Sigmoid colon (tissue), 4 donors: ENCODE data around the gene EMP3.

ENCODE experiments used
- CTCF ChIP-seq, 4 experiments: fragments of 450-650 bp in 3 of 4; fragments of 200-600 bp in 1 of 4; IDR thresholded peaks; one replicate each; pipeline ENCODE4 v1.5.1; 2016 to 2019; ENCODE audit warnings: antibody characterized with exemption in 4 of 4, mild to moderate bottlenecking in 3 of 4, moderate library complexity in 2 of 4
- EP300 ChIP-seq, 4 donors: sonication (generic); formaldehyde crosslinking; IDR thresholded peaks; one replicate each; pipeline ENCODE4 v1.6.1; 2017; ENCODE audit warnings: antibody characterized with exemption in 4 of 4
- POLR2A ChIP-seq, 2 donors: fragments of 450-650 bp; IDR thresholded peaks; one replicate each; pipeline ENCODE4 v1.6.1; 2016; ENCODE audit warnings: antibody characterized with exemption in 2 of 2, mild to moderate bottlenecking in 2 of 2, moderate library complexity in 2 of 2
- POLR2AphosphoS5 ChIP-seq, 4 donors: sonication (generic); formaldehyde crosslinking; IDR thresholded peaks; one replicate each; pipeline ENCODE4 v1.6.1; 2017; ENCODE audit warnings: antibody characterized with exemption in 4 of 4

GRCh38 chr19:48332662-48333466 is 7.5 kb downstream of the EMP3 start:
- TF ChIP-seq POLR2A (IDR thresholded peaks at IDR 0.05), result peak in 1 of 2 donors; percentile 76
- peak; percentile 93 to 98 (median 98) for TF ChIP-seq POLR2AphosphoS5 (IDR thresholded peaks at IDR 0.05)
- no peak for TF ChIP-seq CTCF (IDR thresholded peaks at IDR 0.05)
- TF ChIP-seq EP300 (IDR thresholded peaks at IDR 0.05), result peak in 2 of 4 donors; percentile 85 to 92
